H7 (cell line): ENCODE measurements around the gene ZNF83. TPM values are rescaled to one million over a fixed set of nuclear protein-coding genes. Genes with fewer than 3 reads are reported as not detected.
A peak's percentile ranks its signal among the peaks of the same experiment; 100 is the strongest.
"Not testable (repeated sequence)": the region's sequence is repeated elsewhere in the genome, so short reads cannot be mapped to it uniquely, and the experiment has no call there.

Experiments used
- DNase-seq: peaks from one replicate; pipeline ENCODE4 v3.0.0; 2012
- H3K27me3 ChIP-seq: 2 replicates; pipeline ENCODE4 v1.6.0; 2011; ENCODE audit warnings: mild to moderate bottlenecking, low read length; ENCODE audit not compliant: control insufficient read depth, insufficient read depth
- H3K36me3 ChIP-seq: replicated peaks from 2 replicates; pipeline ENCODE4 v1.5.1; 2011; ENCODE audit warnings: low read length; ENCODE audit not compliant: control insufficient read depth, insufficient read depth
- H3K4me3 ChIP-seq: 2 replicates; pipeline ENCODE4 v1.5.1; 2011; ENCODE audit warnings: low read depth, mild to moderate bottlenecking, control low read depth, low read length, moderate library complexity; ENCODE audit not compliant: insufficient read depth
- total RNA-seq: library from RNA; depleted of rRNA; stranded (reverse); fragments of >200 nt; shearing (Covaris generic); gene quantifications from 2 replicates; pipeline ENCODE4 v1.2.3, GENCODE V29; 2014; rRNA removed

Gene ZNF83
- total RNA-seq, 1 experiment from 2014 or later, result 16.5 TPM

DNA sequence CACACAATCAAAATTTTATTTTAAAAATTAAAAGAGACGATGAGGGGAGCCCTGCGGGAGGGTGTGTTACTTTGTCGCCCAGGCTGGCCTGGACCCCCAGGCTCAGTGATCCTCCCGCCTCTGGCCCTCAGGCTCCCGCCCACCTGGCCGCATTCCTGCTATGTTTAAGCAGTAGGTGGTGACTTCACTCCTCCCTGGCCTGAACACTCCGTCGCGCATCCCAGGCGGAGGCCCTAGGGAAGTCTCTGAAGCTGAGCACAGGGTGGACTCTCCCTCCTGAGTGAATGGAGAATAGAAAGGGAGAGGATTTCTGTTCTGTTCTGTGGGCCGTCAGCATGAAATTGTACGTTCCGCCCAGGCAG, 68.5 kb downstream of the ZNF83 start:
- DNase-seq, result peak; percentile 84

DNA sequence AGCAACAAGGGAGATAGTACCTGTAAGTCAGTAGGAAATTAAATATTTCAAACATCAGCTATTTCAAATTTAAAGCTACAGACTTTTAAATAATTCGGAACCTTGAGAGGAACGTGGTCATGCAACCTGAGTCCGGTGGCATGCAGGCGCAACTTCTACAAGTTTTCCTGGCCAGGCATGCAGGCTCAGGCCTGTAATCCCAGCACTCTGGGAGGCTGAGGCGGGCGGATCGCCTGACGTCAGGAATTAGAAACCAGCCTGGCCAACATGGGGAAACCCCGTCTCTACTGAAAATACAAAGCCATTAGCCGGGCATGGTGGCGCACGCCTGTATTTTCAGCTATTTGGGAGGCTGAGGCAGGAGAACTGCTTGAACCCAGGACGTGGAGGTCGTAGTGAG, 70.2 kb downstream of the ZNF83 start:
- Histone ChIP-seq H3K4me3 (no peak overlapping the region), H3K36me3 (peaks cover 1% of the 10 kb centered on the region; the same call in 1 of the 2 replicates), H3K27me3 (no peaks in the 10 kb centered on the region)
- no peak for DNase-seq

More for the DNA sequence above, 68.5 kb downstream of the ZNF83 start:
- H3K27me3 ChIP-seq, H3K36me3 ChIP-seq: not testable (repeated sequence)
- H3K4me3 ChIP-seq, result peak overlapping the region; percentile 68

DNA sequence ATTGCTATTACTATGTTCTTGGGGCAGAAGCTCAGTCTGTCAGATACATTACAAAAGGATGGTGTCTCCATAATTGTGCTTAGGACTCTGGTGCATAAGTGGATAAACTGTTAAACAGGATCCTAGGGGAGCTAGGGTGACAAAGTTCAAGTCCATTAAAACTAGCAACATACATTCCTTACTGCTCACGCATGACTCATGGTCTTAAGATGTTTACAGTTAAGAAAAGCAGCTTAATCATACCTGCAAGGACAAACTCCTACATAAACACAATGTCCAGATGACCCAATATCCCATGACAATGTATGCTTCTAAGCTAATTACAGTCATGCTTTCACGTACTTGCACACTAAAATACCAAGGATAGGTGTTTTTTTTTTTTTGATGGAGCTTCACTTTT, 71.6 kb downstream of the ZNF83 start:
- Histone ChIP-seq H3K4me3 (no peak overlapping the region), H3K27me3 (no peaks in the 10 kb centered on the region), H3K36me3 (no peaks in the 10 kb centered on the region; the same call in 1 of the 2 replicates)
- no peak for DNase-seq

DNA sequence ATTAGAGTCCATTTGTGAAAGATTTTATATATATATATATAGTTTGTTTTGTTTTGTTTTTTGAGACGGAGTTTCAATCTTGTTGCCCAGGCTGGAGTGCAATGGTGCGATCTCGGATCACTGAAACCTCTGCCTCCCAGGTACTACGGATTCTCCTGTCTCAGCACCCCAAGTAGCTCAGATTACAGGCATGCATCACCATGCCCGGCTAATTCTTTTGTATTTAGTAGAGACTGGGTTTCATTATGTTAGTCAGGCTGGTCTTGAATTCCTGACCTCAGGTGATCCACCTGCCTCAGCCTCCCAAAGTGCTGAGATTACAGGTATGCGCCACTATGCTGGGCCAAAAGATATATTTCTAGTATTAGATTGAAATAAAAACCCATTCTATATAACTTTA, 72.0 kb downstream of the ZNF83 start:
- Histone ChIP-seq H3K4me3 (no peak overlapping the region), H3K27me3 (no peaks in the 10 kb centered on the region), H3K36me3 (no peaks in the 10 kb centered on the region; the same call in 1 of the 2 replicates)
- DNase-seq, result no peak

Other genes with a start within 250 kb of the ZNF83 start
- gene ZNF528, start 240.5 kb downstream of the ZNF83 start, total RNA-seq, result 0.28 and 0.30 TPM in 2 replicates
- not detected in 2 replicates for gene ZNF534, start 209.2 kb downstream of the ZNF83 start, total RNA-seq
- gene ZNF578, start 184.8 kb downstream of the ZNF83 start, total RNA-seq, result 16.8 and 22.7 TPM in 2 replicates
- 15.2 and 28.0 TPM in 2 replicates for gene ZNF808, start 110.7 kb downstream of the ZNF83 start, total RNA-seq
- 15.2 and 24.5 TPM in 2 replicates for gene ZNF701, start 68.1 kb downstream of the ZNF83 start, total RNA-seq
- 10.0 and 10.7 TPM in 2 replicates for gene ZNF611, start 96.7 kb upstream of the ZNF83 start, total RNA-seq
- 5.8 TPM in 2 replicates for gene ZNF600, start 148.4 kb upstream of the ZNF83 start, total RNA-seq
- gene ZNF28, start 183.3 kb upstream of the ZNF83 start, total RNA-seq, result 18.5 and 23.9 TPM in 2 replicates
- 34.1 and 38.6 TPM in 2 replicates for gene ZNF468, start 219.3 kb upstream of the ZNF83 start, total RNA-seq